Measurements from ENCODE around the gene MATN4. TPM values are rescaled to one million over a fixed set of nuclear protein-coding genes. Genes with fewer than 3 reads are reported as not detected.

Gene MATN4
- total and polyA plus RNA-seq, 11 donors, result not detected

- H3K4me1 ChIP-seq, result peaks cover 0 to 17% (median 0%) of the 10 kb centered on the region in 12 donors
- TF ChIP-seq POLR2A (IDR thresholded peaks at IDR 0.05) (no peak), CTCF (IDR thresholded peaks at IDR 0.05) (no peak)
- no peak overlapping the region for H3K4me3 ChIP-seq
- H3K27me3 ChIP-seq, result peaks cover 12 to 69% (median 35%) of the 10 kb centered on the region in 9 donors
- ATAC-seq (no peak), DNase-seq (no peak)
- no peak overlapping the region for H3K27ac ChIP-seq
- 47 to 65% (median 51%) methylated on average over 19 to 21 of the region's 21 CpGs for WGBS, 4 donors
- no peaks in the 10 kb centered on the region for H3K9me3 ChIP-seq
- intact Hi-C loops (cut with DNase I), result no loop called here
- H3K36me3 ChIP-seq, result no peaks in the 10 kb centered on the region
Measured at GRCh38 chr20:45312241-45312640, 4.1 kb upstream of the MATN4 start.

- TF ChIP-seq POLR2A (IDR thresholded peaks at IDR 0.05), result no peak
- peak; percentile 52 to 75 (median 65) for TF ChIP-seq CTCF (IDR thresholded peaks at IDR 0.05)
Measured at GRCh38 chr20:45311589-45312211, 3.6 kb upstream of the MATN4 start.

GRCh38 chr20:45309075-45309474 lies 976 bp upstream of the MATN4 start:
- no peak for DNase-seq
- ATAC-seq, result no peak
- Histone ChIP-seq H3K4me1 (peaks cover 0 to 17% (median 0%) of the 10 kb centered on the region in 12 donors), H3K9me3 (no peaks in the 10 kb centered on the region), H3K4me3 (no peak overlapping the region), H3K27ac (no peak overlapping the region), H3K27me3 (peaks cover 19 to 74% (median 41%) of the 10 kb centered on the region in 9 donors), H3K36me3 (no peaks in the 10 kb centered on the region)
- WGBS, 4 donors, result 65 to 85% (median 73%) methylated on average over 3 of the region's 3 CpGs
- TF ChIP-seq CTCF (IDR thresholded peaks at IDR 0.05) (no peak), POLR2A (IDR thresholded peaks at IDR 0.05) (no peak)
- intact Hi-C loops (cut with DNase I), result loop anchor here in 1 of 10 donors (10.0 kb wide), 1 partner anchor 294 kb away; no protein-coding TSS in a partner anchor

More at GRCh38 chr20:45311589-45312211, 3.6 kb upstream of the MATN4 start:
- peak in 3 of 5 donors; percentile 49 to 81 (median 61) for DNase-seq
- ATAC-seq, result peak in 3 of 4 donors; percentile 47 to 75 (median 64)
- 16 to 27% (median 18%) methylated on average over 45 of the region's 45 CpGs for whole genome bisulfite sequencing, 4 donors
- Histone ChIP-seq H3K9me3 (no peaks in the 10 kb centered on the region), H3K27me3 (peaks cover 15 to 69% (median 35%) of the 10 kb centered on the region in 9 donors), H3K4me1 (peaks cover 0 to 16% (median 0%) of the 10 kb centered on the region in 12 donors), H3K4me3 (no peak overlapping the region), H3K27ac (no peak overlapping the region), H3K36me3 (no peaks in the 10 kb centered on the region)
- intact Hi-C loops (cut with DNase I), result no loop called here

- ATAC-seq (no peak), DNase-seq (no peak)
- no peak for TF ChIP-seq CTCF (IDR thresholded peaks at IDR 0.05)
- TF ChIP-seq POLR2A (IDR thresholded peaks at IDR 0.05), result no peak
- 50 to 65% (median 53%) methylated on average over 16 of the region's 16 CpGs for WGBS, 4 donors
- H3K9me3 ChIP-seq, result no peaks in the 10 kb centered on the region
- intact Hi-C loops (cut with DNase I), result loop anchor here in 1 of 10 donors (10.0 kb wide), 1 partner anchor 292 kb away; no protein-coding TSS in a partner anchor
- no peaks in the 10 kb centered on the region for H3K36me3 ChIP-seq
- H3K4me1 ChIP-seq, result peaks cover 0 to 17% (median 0%) of the 10 kb centered on the region in 12 donors
- no peak overlapping the region for H3K27ac ChIP-seq
- H3K27me3 ChIP-seq, result peaks cover 19 to 82% (median 42%) of the 10 kb centered on the region in 9 donors
- no peak overlapping the region for H3K4me3 ChIP-seq
Measured at GRCh38 chr20:45307076-45307640, 941 bp downstream of the MATN4 start.
